H1 (cell line): ENCODE results near the gene PDE4B. TPM values are rescaled to one million over a fixed set of nuclear protein-coding genes. Genes with fewer than 3 reads are reported as not detected.

Source experiments
- ASH2L ChIP-seq: fragments of 200-600, 300-600 bp; sonication (generic); IDR thresholded peaks from one replicate; pipeline ENCODE4 v1.7.1; 2017; ENCODE audit warnings: low read length
- CREB1 ChIP-seq: IDR thresholded peaks from 2 replicates; pipeline ENCODE4 v1.6.1; 2012; ENCODE audit warnings: inconsistent platforms
- HDAC2 ChIP-seq, 2 experiments: fragments of 300-600 bp in 1 of 2; sonication (generic) in 1 of 2; IDR thresholded peaks; 2 replicates each; pipeline ENCODE4 v1.6.1; 2011 to 2012; ENCODE audit warnings: low read depth in 2 of 2, low read length in 2 of 2, mild to moderate bottlenecking in 2 of 2, moderate library complexity in 2 of 2, borderline replicate concordance in 1 of 2, inconsistent platforms in 1 of 2
- HDAC6 ChIP-seq: IDR thresholded peaks from one replicate; pipeline ENCODE4 v1.7.1; 2012; ENCODE audit warnings: low read depth, mild to moderate bottlenecking, inconsistent platforms, low read length, moderate library complexity
- RNF2 ChIP-seq: fragments of 200-900, 300-1000 bp; sonication (generic); IDR thresholded peaks from 2 replicates; pipeline ENCODE4 v1.7.1; 2016; ENCODE audit warnings: borderline replicate concordance, low read depth, mild to moderate bottlenecking, antibody characterized with exemption, low read length; ENCODE audit not compliant: poor library complexity, severe bottlenecking; ENCODE audit errors: missing control alignments
- SIX5 ChIP-seq: IDR thresholded peaks from 2 replicates; pipeline ENCODE4 v1.6.1; 2011; ENCODE audit warnings: mild to moderate bottlenecking, low read depth, low read length
- SP4 ChIP-seq: IDR thresholded peaks from 2 replicates; pipeline ENCODE4 v1.6.1; 2012; ENCODE audit warnings: low read length, inconsistent platforms
- TAF7 ChIP-seq: optimal IDR thresholded peaks from 2 replicates; pipeline ENCODE3; 2011; ENCODE audit warnings: low read depth, mild to moderate bottlenecking, inconsistent platforms, low read length, moderate library complexity, borderline replicate concordance
- polyA plus RNA-seq, 7 experiments: library from polyadenylated mRNA; depleted of rRNA in 3 of 7; stranded (reverse) in 5 of 7; unstranded in 2 of 7; fragments of >200 nt in 5 of 7; fragments of 200-250 nt in 2 of 7; gene quantifications; 1 replicate in 5 of 7; 2 replicates in 1 of 7; 4 replicates in 1 of 7; pipeline versions ENCODE4 v1.2.1 to v1.2.3, GENCODE V29; 2011 to 2013; ENCODE audit warnings: missing spikeins in 2 of 7, mixed read lengths in 2 of 7
- total RNA-seq: library from RNA; stranded (reverse); fragmentation: NEBNext Ultra II Directional; extraction: Animal tissue kit (Norgen Biotek cat#: 25700); gene quantifications from 2 replicates; pipeline ENCODE4 v1.2.1, GENCODE V29; 2021

PDE4B gene
- total and polyA plus RNA-seq, 2 of the 8 experiments (the other 6 are each of a cell fraction or from before 2014, with no cell fraction given) = 5.0 to 15.1 TPM

DNA sequence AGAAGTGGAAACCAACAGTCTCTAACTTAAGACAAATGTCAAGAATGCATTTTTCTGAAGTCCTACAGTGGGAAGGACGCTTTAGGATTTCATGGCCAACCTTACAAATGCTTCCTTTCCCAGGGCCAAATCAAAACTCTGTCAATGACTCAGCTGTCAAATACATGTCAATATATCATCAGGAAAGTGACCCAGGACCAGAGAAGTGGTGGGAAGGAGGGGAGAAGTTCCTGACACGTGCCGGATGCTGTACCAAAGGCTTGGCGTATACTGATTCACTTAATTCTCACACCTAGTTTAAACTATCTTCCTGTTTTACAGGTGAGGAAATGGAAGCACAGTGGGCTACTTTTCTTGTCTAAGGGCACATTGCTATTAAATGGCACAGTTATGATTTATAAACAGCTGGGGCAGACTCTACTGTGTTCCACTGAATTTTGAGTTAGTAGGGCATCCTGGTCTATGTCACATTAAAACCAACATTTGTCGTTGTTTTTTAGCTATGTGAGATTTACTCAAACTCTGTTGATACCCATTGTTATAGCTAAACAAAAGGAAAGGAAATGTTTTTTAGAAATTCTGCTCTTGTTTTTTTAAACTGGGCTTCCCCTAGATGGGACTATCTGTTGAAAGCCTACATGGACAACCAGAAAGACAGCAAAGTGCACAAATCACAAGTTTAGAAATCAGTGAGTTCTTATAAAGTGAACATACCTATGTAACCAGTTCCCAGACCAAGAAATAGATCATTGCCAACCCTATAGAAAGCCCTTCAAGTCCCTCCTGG, 533.1 kb downstream of the PDE4B start (continued):
- TF ChIP-seq SIX5 (no peak), CREB1 (no peak), HDAC2 (IDR thresholded peaks at IDR 0.05; ENCODE audit: borderline replicate concordance in 1 of 2, low read depth in 2 of 2, low read length in 2 of 2) (no peak), HDAC6 (no peak), SP4 (no peak), ASH2L (no peak), TAF7 (no peak), RNF2 (no peak)
- TF ChIP-seq, all 59 proteins: peak for 0
